ENCODE data around the gene TPMT.

Gene TPMT

GRCh38 chr6:18154507-18155149, at the start of gene TPMT:
TPMT (minus strand) TSS chr6:18155077; CDS start chr6:18149127, 5,950 bp downstream.
- Histone ChIP-seq H2AFZ (ENCODE audit: low read length) (no peak within 1 kb of the TSS), H3K9me3 (ENCODE audit: low read length) (no peaks in the 10 kb centered on the region), H4K20me1 (ENCODE audit: insufficient read depth, low read length) (no peaks in the 10 kb centered on the region), H3K4me2 (ENCODE audit: low read length) (peak within 1 kb of the TSS; percentile 82), H3K4me1 (ENCODE audit: insufficient read depth, low read length, severe bottlenecking) (peaks cover 25% of the 10 kb centered on the region), H3K79me2 (ENCODE audit: insufficient read depth, low read length) (no peaks in the 10 kb centered on the region), H3K27ac (ENCODE audit: low read depth, low read length, poor library complexity, severe bottlenecking) (peak within 1 kb of the TSS; percentile 58), H3K36me3 (ENCODE audit: insufficient read depth, low read length) (peaks cover 11% of the 10 kb centered on the region), H3K9me2 (ENCODE audit: low read depth, low read length) (no peaks in the 10 kb centered on the region), H3K27me3 (ENCODE audit: insufficient read depth, low read length) (no peaks in the 10 kb centered on the region), H3K9ac (ENCODE audit: low read length) (peak within 1 kb of the TSS; percentile 94), H3F3A (ENCODE audit: insufficient read depth, low read length) (no peaks in the 10 kb centered on the region), H3K4me3 (ENCODE audit: low read depth, low read length, poor library complexity, severe bottlenecking) (peak within 1 kb of the TSS; percentile 92)
- TF ChIP-seq CTCF (IDR thresholded peaks at IDR 0.05; ENCODE audit: low read length) (no peak), EZH2 (IDR thresholded peaks at IDR 0.05; ENCODE audit: borderline replicate concordance, low read length) (no peak)

GRCh38 chr6:18203786-18204185, 48.9 kb upstream of the TPMT start:
- TF ChIP-seq EZH2 (IDR thresholded peaks at IDR 0.05; ENCODE audit: borderline replicate concordance, low read length) (no peak), CTCF (IDR thresholded peaks at IDR 0.05; ENCODE audit: low read length) (no peak)
- Histone ChIP-seq H3K4me1 (ENCODE audit: insufficient read depth, low read length, severe bottlenecking) (no peaks in the 10 kb centered on the region), H2AFZ (ENCODE audit: low read length) (no peak overlapping the region), H3F3A (ENCODE audit: insufficient read depth, low read length) (no peaks in the 10 kb centered on the region), H3K4me3 (ENCODE audit: low read depth, low read length, poor library complexity, severe bottlenecking) (no peak overlapping the region), H3K9ac (ENCODE audit: low read length) (no peak overlapping the region), H3K9me3 (ENCODE audit: low read length) (no peaks in the 10 kb centered on the region), H3K79me2 (ENCODE audit: insufficient read depth, low read length) (no peaks in the 10 kb centered on the region), H3K4me2 (ENCODE audit: low read length) (no peak overlapping the region), H3K27me3 (ENCODE audit: insufficient read depth, low read length) (no peaks in the 10 kb centered on the region), H3K36me3 (ENCODE audit: insufficient read depth, low read length) (peaks cover 24% of the 10 kb centered on the region; the same call in 1 of the 2 replicates), H4K20me1 (ENCODE audit: insufficient read depth, low read length) (no peaks in the 10 kb centered on the region), H3K27ac (ENCODE audit: low read depth, low read length, poor library complexity, severe bottlenecking) (no peak overlapping the region), H3K9me2 (ENCODE audit: low read depth, low read length) (no peaks in the 10 kb centered on the region)

GRCh38 chr6:18192026-18192425, 37.1 kb upstream of the TPMT start:
- H3K9ac ChIP-seq (ENCODE audit: low read length), result no peak overlapping the region
- H3K9me3 ChIP-seq (ENCODE audit: low read length), result no peaks in the 10 kb centered on the region
- H2AFZ ChIP-seq (ENCODE audit: low read length), result no peak overlapping the region
- H3K36me3 ChIP-seq (ENCODE audit: insufficient read depth, low read length), result peaks cover 36% of the 10 kb centered on the region; the same call in 1 of the 2 replicates
- no peaks in the 10 kb centered on the region for H3K4me1 ChIP-seq (ENCODE audit: insufficient read depth, low read length, severe bottlenecking)
- TF ChIP-seq CTCF (IDR thresholded peaks at IDR 0.05; ENCODE audit: low read length) (no peak), EZH2 (IDR thresholded peaks at IDR 0.05; ENCODE audit: borderline replicate concordance, low read length) (no peak)
- H3K27me3 ChIP-seq (ENCODE audit: insufficient read depth, low read length), result no peaks in the 10 kb centered on the region
- no peak overlapping the region for H3K4me2 ChIP-seq (ENCODE audit: low read length)
- no peaks in the 10 kb centered on the region for H3F3A ChIP-seq (ENCODE audit: insufficient read depth, low read length)
- no peak overlapping the region for H3K27ac ChIP-seq (ENCODE audit: low read depth, low read length, poor library complexity, severe bottlenecking)
- H4K20me1 ChIP-seq (ENCODE audit: insufficient read depth, low read length), result no peaks in the 10 kb centered on the region
- no peak overlapping the region for H3K4me3 ChIP-seq (ENCODE audit: low read depth, low read length, poor library complexity, severe bottlenecking)
- no peaks in the 10 kb centered on the region for H3K79me2 ChIP-seq (ENCODE audit: insufficient read depth, low read length)
- H3K9me2 ChIP-seq (ENCODE audit: low read depth, low read length), result no peaks in the 10 kb centered on the region
